CD4-positive, alpha-beta T cell treated with Interferon alpha-2 for 1 hour (primary cell): ENCODE measurements around the gene ARHGAP6.

Experiments
- DNase-seq, 2 donors: peaks; one replicate each; pipeline ENCODE4 v3.0.0-alpha.2; 2020 to 2022

ARHGAP6 gene

GRCh38 chrX:11458170-11458569, 207.6 kb downstream of the ARHGAP6 start:
- DNase-seq: no peak

- DNase-seq: no peak
These were observed 214.6 kb downstream of the ARHGAP6 start for GRCh38 chrX:11451151-11451550.

- DNase-seq: no peak
These were observed 215.4 kb downstream of the ARHGAP6 start for GRCh38 chrX:11450354-11450753.

GRCh38 chrX:11449613-11450012, 216.1 kb downstream of the ARHGAP6 start:
- DNase-seq: no peak

GRCh38 chrX:11447418-11447817, 218.3 kb downstream of the ARHGAP6 start:
- DNase-seq: no peak

GRCh38 chrX:11446949-11447348, 218.8 kb downstream of the ARHGAP6 start:
- no peak for DNase-seq

- DNase-seq: no peak
These were observed 219.4 kb downstream of the ARHGAP6 start for GRCh38 chrX:11446336-11446735.

- DNase-seq: no peak
These were observed 220.2 kb downstream of the ARHGAP6 start for GRCh38 chrX:11445540-11445939.

GRCh38 chrX:11444052-11444451, 221.7 kb downstream of the ARHGAP6 start:
- no peak for DNase-seq

GRCh38 chrX:11439846-11440245, 225.9 kb downstream of the ARHGAP6 start:
- no peak for DNase-seq

GRCh38 chrX:11438767-11439166, 227.0 kb downstream of the ARHGAP6 start:
- DNase-seq: no peak

GRCh38 chrX:11438380-11438723, 227.4 kb downstream of the ARHGAP6 start:
- DNase-seq: no peak

GRCh38 chrX:11437642-11438379, 227.9 kb downstream of the ARHGAP6 start:
- DNase-seq: no peak

GRCh38 chrX:11435568-11435967, 230.2 kb downstream of the ARHGAP6 start:
- no peak for DNase-seq

- DNase-seq: no peak
These were observed 231.1 kb downstream of the ARHGAP6 start for GRCh38 chrX:11434607-11435006.

GRCh38 chrX:11431786-11432185, 233.9 kb downstream of the ARHGAP6 start:
- no peak for DNase-seq

- DNase-seq: no peak
These were observed 235.4 kb downstream of the ARHGAP6 start for GRCh38 chrX:11430271-11430670.

GRCh38 chrX:11429538-11430085, 236.1 kb downstream of the ARHGAP6 start:
- DNase-seq: no peak

GRCh38 chrX:11427453-11428071, 238.2 kb downstream of the ARHGAP6 start:
- no peak for DNase-seq

GRCh38 chrX:11426712-11427452, 238.8 kb downstream of the ARHGAP6 start:
- no peak for DNase-seq

- DNase-seq: no peak
These were observed 240.6 kb downstream of the ARHGAP6 start for GRCh38 chrX:11424903-11425674.

GRCh38 chrX:11423949-11424348, 241.8 kb downstream of the ARHGAP6 start:
- no peak for DNase-seq

- peak in 1 of 2 donors; percentile 13 for DNase-seq
These were observed 242.3 kb downstream of the ARHGAP6 start for GRCh38 chrX:11423362-11423818.
